Stomach (tissue), 4 donors: ENCODE data around the gene ITGAD.

Source experiments
- CTCF ChIP-seq, 7 experiments: fragments of 450-650 bp in 4 of 7; fragments of 200-600 bp in 3 of 7; sonication (generic) in 3 of 7; IDR thresholded peaks; one replicate each; pipeline ENCODE4 v1.5.1; 2016 to 2019; ENCODE audit warnings: antibody characterized with exemption in 7 of 7, control low read depth in 2 of 7, mild to moderate bottlenecking in 1 of 7
- POLR2A ChIP-seq, 4 donors: fragments of 450-650 bp; IDR thresholded peaks; one replicate each; pipeline ENCODE4 v1.6.1; 2016; ENCODE audit warnings: antibody characterized with exemption in 4 of 4, control low read depth in 2 of 4, mild to moderate bottlenecking in 1 of 4, moderate library complexity in 1 of 4
- POLR2AphosphoS5 ChIP-seq, 3 donors: sonication (generic); formaldehyde crosslinking; IDR thresholded peaks; one replicate each; pipeline ENCODE4 v1.6.1; 2016; ENCODE audit warnings: antibody characterized with exemption in 3 of 3

- TF ChIP-seq CTCF (IDR thresholded peaks at IDR 0.05) (no peak), POLR2A (IDR thresholded peaks at IDR 0.05) (no peak), POLR2AphosphoS5 (IDR thresholded peaks at IDR 0.05) (no peak)
These were observed 29.4 kb upstream of the ITGAD start for GRCh38 chr16:31363721-31364120.
